Skeletal muscle tissue (tissue), 4 donors: ENCODE measurements around the gene TSPOAP1. TPM values are rescaled to one million over a fixed set of nuclear protein-coding genes. Genes with fewer than 3 reads are reported as not detected.

Experiments used
- H3K27ac ChIP-seq: one replicate; pipeline ENCODE4 v1.7.0; 2013; ENCODE audit warnings: mild to moderate bottlenecking, low read depth, low read length, inconsistent platforms
- H3K27me3 ChIP-seq, 3 donors: one replicate each; pipeline ENCODE4 v1.7.0; 2013; ENCODE audit warnings: low read length in 3 of 3; ENCODE audit not compliant: control insufficient read depth in 3 of 3, insufficient read depth in 3 of 3
- H3K36me3 ChIP-seq, 3 donors: one replicate each; pipeline ENCODE4 v1.7.0; 2013; ENCODE audit warnings: low read length in 3 of 3; ENCODE audit not compliant: control insufficient read depth in 3 of 3, insufficient read depth in 3 of 3
- H3K4me1 ChIP-seq, 3 donors: one replicate each; pipeline ENCODE4 v1.7.0; 2013; ENCODE audit warnings: low read length in 3 of 3, mild to moderate bottlenecking in 3 of 3; ENCODE audit not compliant: control insufficient read depth in 3 of 3, insufficient read depth in 3 of 3
- H3K4me3 ChIP-seq, 3 donors: one replicate each; pipeline ENCODE4 v1.7.0; 2013; ENCODE audit warnings: low read length in 3 of 3
- H3K9ac ChIP-seq, 3 donors: one replicate each; pipeline ENCODE4 v1.7.0; 2013; ENCODE audit warnings: low read length in 3 of 3, mild to moderate bottlenecking in 3 of 3, moderate library complexity in 2 of 3, low read depth in 1 of 3
- H3K9me3 ChIP-seq, 3 donors: one replicate each; pipeline ENCODE4 v1.7.0; 2013; ENCODE audit warnings: low read length in 3 of 3; ENCODE audit not compliant: control insufficient read depth in 3 of 3
- total RNA-seq: library from RNA; depleted of rRNA; stranded (reverse); fragments of >200 nt; gene quantifications from one replicate; pipeline ENCODE4 v1.2.3, GENCODE V29; 2014
- donor health status: Osteomylitis.

TSPOAP1 gene
- total RNA-seq, 1 donor from 2014 or later: 1.0 TPM

DNA sequence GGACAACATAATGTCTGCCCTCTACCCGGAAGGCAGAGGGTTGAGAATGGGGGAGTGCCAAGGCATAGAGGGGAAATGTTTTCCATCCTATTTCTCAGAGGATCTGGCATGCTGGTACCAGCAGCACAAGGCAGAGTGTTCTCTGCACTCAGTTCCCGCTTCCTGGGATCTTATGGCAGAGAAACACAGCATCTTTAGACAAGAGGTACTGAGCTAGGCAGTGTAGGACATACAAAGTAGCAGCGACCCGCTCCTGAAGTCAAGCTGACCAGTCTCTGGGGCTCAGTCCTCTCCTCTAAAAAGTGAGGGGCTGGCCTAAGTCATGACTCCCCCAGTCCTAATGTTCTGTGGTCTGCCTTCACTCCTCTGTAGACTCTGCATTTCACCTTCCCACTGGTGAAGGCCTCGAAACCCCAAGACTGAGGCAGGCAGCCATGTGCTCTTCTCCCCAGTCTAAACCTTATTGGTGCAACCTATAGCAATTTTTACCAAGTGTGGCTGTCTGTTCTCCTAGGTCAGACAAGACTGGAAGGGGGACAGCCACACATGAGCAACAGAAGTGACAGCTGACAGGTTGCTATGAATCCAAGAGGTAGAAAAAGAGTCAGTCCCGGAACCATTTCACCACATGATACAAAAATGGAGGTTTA, 11.3 kb upstream of the TSPOAP1 start:
- H3K9ac ChIP-seq: peak overlapping the region in 2 of 3 donors; percentile 26 to 34
- H3K4me1 ChIP-seq: peaks cover 14 to 19% (median 18%) of the 10 kb centered on the region in 3 donors
- no peaks in the 10 kb centered on the region for H3K9me3 ChIP-seq
- H3K27me3 ChIP-seq: peaks cover 0 to 25% (median 7%) of the 10 kb centered on the region in 3 donors
- H3K36me3 ChIP-seq: peaks cover 7 to 17% (median 8%) of the 10 kb centered on the region in 3 donors
- no peak overlapping the region for H3K4me3 ChIP-seq
- H3K27ac ChIP-seq: peak overlapping the region; percentile 83

DNA sequence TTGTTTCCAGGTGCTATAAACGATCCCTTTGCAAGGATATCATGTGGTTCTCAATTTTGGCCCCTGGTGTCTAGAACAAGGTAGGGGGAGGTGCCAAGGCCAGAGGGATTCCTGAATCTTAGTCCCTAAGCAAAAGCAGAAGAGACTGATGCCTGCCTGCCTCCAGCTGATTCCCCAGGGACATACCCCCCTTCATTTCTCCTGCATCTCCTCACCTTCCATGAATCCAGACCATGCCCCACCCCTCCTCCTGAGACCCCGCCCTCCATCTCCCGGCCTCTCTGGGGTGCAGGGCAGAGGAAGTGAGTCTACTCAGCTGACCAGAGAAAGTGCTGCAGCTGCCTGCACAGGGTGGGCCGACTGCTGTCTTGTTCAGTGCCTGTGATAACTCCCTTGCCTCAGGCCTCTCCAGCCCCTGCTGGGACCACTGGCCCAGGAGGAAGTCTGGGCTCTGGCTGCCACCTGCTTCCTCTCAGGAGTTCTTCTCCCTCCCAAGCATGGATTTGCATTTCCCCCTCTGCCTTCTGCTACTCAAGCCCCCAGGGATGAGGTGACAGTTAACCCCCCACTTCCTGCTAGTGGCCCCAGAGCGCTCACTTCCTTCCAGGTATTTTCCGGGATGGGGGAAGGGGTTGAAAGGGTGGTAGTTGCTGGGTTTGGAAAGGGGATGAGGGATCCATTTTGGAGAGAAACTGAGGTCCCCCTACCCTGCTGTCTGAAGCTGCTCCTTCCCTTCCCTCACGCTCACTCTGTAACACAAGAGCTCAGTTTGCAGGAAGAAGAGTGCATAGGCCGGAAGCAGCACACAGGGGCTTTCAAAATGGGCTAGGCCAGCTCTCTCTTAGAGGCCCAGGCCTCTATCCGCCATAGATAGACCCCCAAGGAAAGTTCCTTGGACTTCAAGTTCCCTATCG, 10.5 kb upstream of the TSPOAP1 start:
- Histone ChIP-seq H3K4me3 (peak overlapping the region in 1 of 3 donors; percentile 10), H3K9ac (no peak overlapping the region), H3K9me3 (no peaks in the 10 kb centered on the region), H3K27me3 (peaks cover 0 to 29% (median 10%) of the 10 kb centered on the region in 3 donors), H3K4me1 (peaks cover 14 to 19% (median 18%) of the 10 kb centered on the region in 3 donors), H3K27ac (peak overlapping the region; percentile 83), H3K36me3 (peaks cover 0 to 9% (median 2%) of the 10 kb centered on the region in 3 donors)

DNA sequence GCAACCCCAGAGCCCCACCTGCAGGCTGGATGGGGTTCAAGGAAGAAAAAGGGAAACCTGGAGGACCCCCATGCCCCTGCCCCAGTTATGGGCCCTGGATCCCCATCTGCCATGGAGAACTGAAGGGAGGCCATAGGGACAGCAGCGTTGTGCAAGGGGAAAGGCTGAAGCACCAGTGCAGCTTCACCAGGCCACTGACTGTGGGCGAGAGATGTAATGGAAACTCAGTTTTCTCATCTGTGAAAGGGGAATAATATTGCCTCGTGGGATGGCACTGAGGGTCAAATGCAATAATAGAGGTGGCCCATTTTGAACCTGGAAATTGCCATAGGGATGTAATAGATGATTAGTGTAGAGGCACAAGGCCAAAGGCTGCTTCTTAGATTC, 9.9 kb upstream of the TSPOAP1 start:
- Histone ChIP-seq H3K4me1 (peaks cover 13 to 19% (median 14%) of the 10 kb centered on the region in 3 donors), H3K27ac (peak overlapping the region; percentile 83), H3K9ac (no peak overlapping the region), H3K9me3 (no peaks in the 10 kb centered on the region), H3K27me3 (peaks cover under 1 to 35% (median 10%) of the 10 kb centered on the region in 3 donors), H3K4me3 (peak overlapping the region in 1 of 3 donors; percentile 10), H3K36me3 (peaks cover 0 to 2% (median 2%) of the 10 kb centered on the region in 3 donors)

DNA sequence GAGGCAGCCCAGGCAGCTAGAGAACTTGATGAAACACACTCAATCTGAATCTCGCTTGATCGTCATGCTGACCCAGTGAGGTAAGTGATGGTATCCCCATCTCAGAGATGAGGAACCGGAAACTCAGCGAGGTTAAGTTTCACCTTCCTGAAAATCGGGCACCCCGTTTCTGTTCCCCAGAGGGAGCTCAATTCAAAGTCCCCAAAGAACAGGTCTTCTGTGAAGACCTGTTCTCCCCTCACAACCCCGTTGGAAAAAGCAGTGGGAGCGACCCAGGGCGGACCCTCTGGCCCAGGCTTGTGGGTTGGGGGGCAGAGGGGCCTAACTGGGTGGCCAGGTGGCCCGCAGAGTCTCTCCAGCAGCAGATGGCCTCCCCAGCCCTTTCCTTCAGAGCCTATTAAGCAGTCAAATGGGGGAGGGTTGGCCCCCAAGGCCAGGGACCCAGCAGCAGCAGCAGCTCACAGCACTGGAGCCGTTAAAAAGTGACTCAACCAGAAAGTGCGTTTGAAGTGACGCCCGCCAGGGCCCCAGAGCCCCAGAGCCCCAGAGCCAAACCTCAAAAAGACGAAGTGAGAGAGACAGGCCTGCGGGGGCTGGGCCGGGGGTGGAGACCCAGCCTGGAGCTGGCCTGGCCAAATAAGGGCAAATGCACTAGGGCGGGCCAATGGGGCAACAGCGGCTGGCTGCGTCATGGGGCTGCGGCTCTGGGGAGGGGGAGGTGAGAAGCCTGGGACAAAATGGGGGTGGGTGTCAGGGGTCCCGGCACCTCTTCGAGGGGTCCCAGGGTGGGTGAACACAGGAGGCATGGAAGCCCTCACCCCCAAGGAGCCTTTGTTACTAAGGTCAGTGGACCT, 9.2 kb upstream of the TSPOAP1 start:
- Histone ChIP-seq H3K9me3 (no peaks in the 10 kb centered on the region), H3K4me3 (peak overlapping the region in 1 of 3 donors; percentile 31), H3K36me3 (peaks cover 0 to 2% (median 2%) of the 10 kb centered on the region in 3 donors), H3K27ac (peak overlapping the region; percentile 83), H3K4me1 (peaks cover 13 to 19% (median 14%) of the 10 kb centered on the region in 3 donors), H3K27me3 (peaks cover 5 to 36% (median 10%) of the 10 kb centered on the region in 3 donors), H3K9ac (peak overlapping the region in 1 of 3 donors; percentile 40)

DNA sequence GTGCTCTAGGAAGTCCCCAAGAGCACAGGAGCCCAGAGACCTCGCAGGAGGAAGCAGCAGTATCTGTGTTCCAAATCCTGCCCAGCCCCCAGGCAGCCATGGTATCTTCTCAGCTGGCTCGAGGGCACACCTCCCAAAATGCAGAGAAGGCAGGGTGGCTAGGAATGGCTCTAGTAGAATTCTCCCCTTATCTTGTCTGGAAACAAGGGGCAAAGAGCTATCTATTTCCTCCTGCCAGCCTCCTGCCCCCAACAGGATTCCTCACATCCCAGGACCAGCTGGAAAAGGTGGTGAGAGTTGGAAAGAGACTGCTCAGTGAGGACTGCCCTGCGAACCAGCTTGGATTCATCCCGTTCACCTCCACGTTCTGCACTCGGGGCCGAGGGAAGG, 8.6 kb upstream of the TSPOAP1 start:
- Histone ChIP-seq H3K27me3 (peaks cover 8 to 37% (median 10%) of the 10 kb centered on the region in 3 donors), H3K27ac (peak overlapping the region; percentile 83), H3K9ac (no peak overlapping the region), H3K4me1 (peaks cover 13 to 19% (median 14%) of the 10 kb centered on the region in 3 donors), H3K9me3 (no peaks in the 10 kb centered on the region), H3K4me3 (no peak overlapping the region), H3K36me3 (peaks cover 0 to under 1% (median under 1%) of the 10 kb centered on the region in 3 donors)

DNA sequence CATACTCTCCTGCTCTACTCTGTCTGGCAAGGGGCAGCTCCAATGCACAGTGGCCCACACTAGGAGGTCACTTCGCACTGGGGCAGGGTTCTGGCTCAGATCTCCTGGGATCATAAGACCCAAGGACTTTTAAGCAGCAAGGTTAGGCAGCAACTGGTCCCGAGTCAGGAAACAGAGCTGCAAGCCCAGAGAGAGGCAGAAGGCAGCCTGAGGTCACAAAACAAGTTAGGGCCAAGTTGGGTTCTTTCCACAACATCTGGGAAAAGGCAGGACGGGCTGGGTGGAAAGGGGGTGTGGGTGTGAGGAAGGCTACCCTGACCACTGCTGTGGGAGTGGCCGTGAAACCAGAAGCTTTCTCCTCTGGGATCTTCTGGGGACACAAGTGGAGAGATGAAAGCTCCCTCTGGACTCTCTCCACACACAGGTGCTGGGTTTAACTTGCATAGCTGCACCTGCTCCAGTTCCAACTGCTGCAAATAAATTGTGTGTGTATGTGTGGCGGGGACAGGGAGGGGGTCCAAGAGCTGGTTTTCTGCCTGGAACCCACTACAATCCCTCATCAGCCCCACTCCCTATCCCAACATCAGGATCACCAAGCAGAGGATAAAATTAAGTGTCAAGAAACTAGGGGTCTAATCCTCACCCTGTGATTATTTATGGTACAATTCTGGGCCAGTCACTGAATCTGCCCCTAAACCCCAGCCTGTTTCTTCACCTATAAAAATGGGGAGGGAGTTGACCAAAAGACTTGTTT, 8.0 kb upstream of the TSPOAP1 start:
- peak overlapping the region in 1 of 3 donors; percentile 25 for H3K9ac ChIP-seq
- peak overlapping the region; percentile 83 for H3K27ac ChIP-seq
- peaks cover 13 to 19% (median 14%) of the 10 kb centered on the region in 3 donors for H3K4me1 ChIP-seq
- H3K27me3 ChIP-seq: peaks cover 8 to 43% (median 10%) of the 10 kb centered on the region in 3 donors
- H3K4me3 ChIP-seq: peak overlapping the region in 1 of 3 donors; percentile 13
- no peaks in the 10 kb centered on the region for H3K36me3 ChIP-seq
- no peaks in the 10 kb centered on the region for H3K9me3 ChIP-seq

DNA sequence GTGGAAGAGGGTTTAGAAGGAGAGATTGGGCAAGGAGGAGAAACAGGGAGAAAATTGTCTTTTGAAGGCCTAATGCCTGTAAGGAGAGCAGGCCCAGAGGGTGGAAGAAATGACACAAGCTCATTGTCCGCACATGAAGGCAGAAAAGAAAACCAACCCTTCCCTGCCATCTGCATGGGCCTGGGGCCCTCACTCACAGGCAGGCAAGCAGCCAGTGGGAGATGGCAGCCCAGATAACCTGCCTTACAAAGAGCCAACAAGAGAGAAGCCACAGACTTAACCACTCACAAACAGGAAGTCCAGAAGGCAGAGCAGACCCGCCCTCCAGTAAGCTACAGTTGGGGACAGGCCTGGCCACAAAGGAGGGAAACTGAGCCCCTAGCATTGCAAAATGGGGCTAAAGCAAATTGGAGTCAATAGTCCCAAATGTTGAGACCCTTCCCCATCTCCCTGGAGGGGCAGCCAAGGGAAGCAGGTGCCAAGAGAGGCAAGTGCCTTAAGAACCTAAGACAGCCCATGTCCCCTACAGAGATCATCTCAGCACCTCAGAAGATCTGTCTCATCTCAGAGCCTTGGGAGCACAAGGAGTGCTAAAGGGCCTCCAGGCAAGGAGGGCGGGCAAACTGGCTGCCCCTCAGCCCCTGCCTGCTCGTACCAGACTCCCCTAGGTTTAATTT, 7.3 kb upstream of the TSPOAP1 start:
- peaks cover 13 to 19% (median 14%) of the 10 kb centered on the region in 3 donors for H3K4me1 ChIP-seq
- H3K4me3 ChIP-seq: peak overlapping the region in 1 of 3 donors; percentile 13
- peak overlapping the region in 1 of 3 donors; percentile 25 for H3K9ac ChIP-seq

DNA sequence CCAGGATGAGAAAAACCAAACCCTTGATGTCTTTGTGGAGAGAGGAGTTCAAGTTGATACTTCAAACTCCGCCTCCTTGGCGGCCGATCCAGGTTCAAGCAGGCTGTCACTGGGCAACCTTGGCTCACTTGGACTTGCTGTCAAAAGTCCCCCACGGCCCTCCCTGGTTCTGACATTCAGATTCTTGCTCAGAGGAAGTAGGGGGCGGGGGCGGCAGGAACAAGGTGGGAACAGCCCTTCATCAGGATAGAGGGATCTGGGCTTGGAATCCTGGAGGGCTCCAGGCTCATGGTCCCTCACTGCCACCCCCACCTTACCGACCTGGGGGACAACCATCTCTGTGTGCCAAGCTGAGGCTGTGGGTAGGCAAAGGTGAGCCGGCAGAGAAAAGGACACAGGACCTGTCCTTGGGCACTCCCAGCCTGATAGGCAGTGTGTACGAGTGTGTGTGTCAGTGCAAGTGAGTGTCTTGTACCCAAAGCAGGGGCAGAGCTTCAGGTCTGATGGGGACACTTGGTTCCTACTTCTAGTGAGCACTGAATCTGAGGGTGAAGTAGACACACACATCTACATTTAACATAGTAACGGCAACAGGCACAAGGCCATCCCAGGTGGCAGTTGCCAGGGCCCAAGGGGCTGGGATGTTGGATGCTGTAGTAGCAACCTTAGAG, 6.6 kb upstream of the TSPOAP1 start:
- peak overlapping the region; percentile 83 for H3K27ac ChIP-seq
- peaks cover 12 to 47% (median 13%) of the 10 kb centered on the region in 3 donors for H3K27me3 ChIP-seq
- no peaks in the 10 kb centered on the region for H3K36me3 ChIP-seq
- H3K4me3 ChIP-seq: no peak overlapping the region
- no peaks in the 10 kb centered on the region for H3K9me3 ChIP-seq
- H3K4me1 ChIP-seq: peaks cover 13 to 19% (median 14%) of the 10 kb centered on the region in 3 donors
- no peak overlapping the region for H3K9ac ChIP-seq

More for the DNA sequence above, 7.3 kb upstream of the TSPOAP1 start:
- H3K27ac ChIP-seq: peak overlapping the region; percentile 83
- no peaks in the 10 kb centered on the region for H3K36me3 ChIP-seq
- peaks cover 8 to 46% (median 10%) of the 10 kb centered on the region in 3 donors for H3K27me3 ChIP-seq
- H3K9me3 ChIP-seq: no peaks in the 10 kb centered on the region
